Measurements from ENCODE around the gene MEGF11.

- TF ChIP-seq, protein P1, sequence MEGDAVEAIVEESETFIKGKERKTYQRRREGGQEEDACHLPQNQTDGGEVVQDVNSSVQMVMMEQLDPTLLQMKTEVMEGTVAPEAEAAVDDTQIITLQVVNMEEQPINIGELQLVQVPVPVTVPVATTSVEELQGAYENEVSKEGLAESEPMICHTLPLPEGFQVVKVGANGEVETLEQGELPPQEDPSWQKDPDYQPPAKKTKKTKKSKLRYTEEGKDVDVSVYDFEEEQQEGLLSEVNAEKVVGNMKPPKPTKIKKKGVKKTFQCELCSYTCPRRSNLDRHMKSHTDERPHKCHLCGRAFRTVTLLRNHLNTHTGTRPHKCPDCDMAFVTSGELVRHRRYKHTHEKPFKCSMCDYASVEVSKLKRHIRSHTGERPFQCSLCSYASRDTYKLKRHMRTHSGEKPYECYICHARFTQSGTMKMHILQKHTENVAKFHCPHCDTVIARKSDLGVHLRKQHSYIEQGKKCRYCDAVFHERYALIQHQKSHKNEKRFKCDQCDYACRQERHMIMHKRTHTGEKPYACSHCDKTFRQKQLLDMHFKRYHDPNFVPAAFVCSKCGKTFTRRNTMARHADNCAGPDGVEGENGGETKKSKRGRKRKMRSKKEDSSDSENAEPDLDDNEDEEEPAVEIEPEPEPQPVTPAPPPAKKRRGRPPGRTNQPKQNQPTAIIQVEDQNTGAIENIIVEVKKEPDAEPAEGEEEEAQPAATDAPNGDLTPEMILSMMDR (IDR thresholded peaks at IDR 0.05): no peak
- no peak for TF ChIP-seq EZH2 (IDR thresholded peaks at IDR 0.05)
Measured at GRCh38 chr15:66130496-66131034, 123.0 kb downstream of the MEGF11 start.

Measured in neural progenitor cell (in vitro differentiated cells).